SU-DHL-6 (cell line): ENCODE data around the gene MTMR3.

Experiments
- H2AFZ ChIP-seq: fragments of 200-600 bp; sonication (generic); 2 replicates; pipeline ENCODE4 v1.6.1; 2014; ENCODE audit warnings: low read depth, mild to moderate bottlenecking, moderate library complexity, mixed read lengths, antibody characterized with exemption, low read length; ENCODE audit not compliant: severe bottlenecking
- H3F3A ChIP-seq: fragments of 200-600 bp; shearing (Covaris generic); 2 replicates; pipeline ENCODE4 v1.6.0; 2016; ENCODE audit warnings: antibody characterized with exemption, mild to moderate bottlenecking; ENCODE audit not compliant: insufficient read depth
- H3K27ac ChIP-seq: fragments of 200-600 bp; sonication (generic); 2 replicates; pipeline ENCODE4 v1.5.1; 2016; ENCODE audit warnings: low read depth, mild to moderate bottlenecking, low read length, moderate library complexity, mixed read lengths
- H3K27me3 ChIP-seq: fragments of 200-600 bp; sonication (generic), shearing (Covaris generic); 2 replicates; pipeline ENCODE4 v1.6.0; 2014; ENCODE audit warnings: mild to moderate bottlenecking, low read length
- H3K36me3 ChIP-seq: fragments of 200-600 bp; sonication (generic); 2 replicates; pipeline ENCODE4 v1.6.1; 2014; ENCODE audit warnings: mild to moderate bottlenecking, low read length, mixed read lengths
- H3K4me2 ChIP-seq: fragments of 300-600, 200-600 bp; shearing (Covaris generic), sonication (generic); 2 replicates; pipeline ENCODE4 v1.6.0; 2014; ENCODE audit warnings: low read length, low read depth, mild to moderate bottlenecking; ENCODE audit not compliant: poor library complexity, severe bottlenecking
- H3K4me3 ChIP-seq: fragments of 200-600 bp; sonication (generic); 2 replicates; pipeline ENCODE4 v1.5.1; 2014; ENCODE audit warnings: antibody characterized with exemption, low read length, mild to moderate bottlenecking, mixed read lengths; ENCODE audit not compliant: insufficient read depth, poor library complexity, severe bottlenecking
- H3K79me2 ChIP-seq: fragments of 200-600 bp; sonication (generic); 2 replicates; pipeline ENCODE4 v1.6.1; 2014; ENCODE audit warnings: mild to moderate bottlenecking, low read length, moderate library complexity; ENCODE audit not compliant: insufficient read depth
- H3K9ac ChIP-seq: fragments of 200-600 bp; sonication (generic); 2 replicates; pipeline ENCODE4 v1.7.0; 2014; ENCODE audit warnings: mild to moderate bottlenecking, low read length
- H3K9me2 ChIP-seq: fragments of 200-600 bp; sonication (generic); replicated peaks from 2 replicates; pipeline ENCODE4 v1.6.1; 2014; ENCODE audit warnings: low read length; ENCODE audit not compliant: insufficient read depth
- H3K9me3 ChIP-seq: fragments of 200-600 bp; sonication (generic); 2 replicates; pipeline ENCODE4 v1.6.1; 2014; ENCODE audit warnings: low read length, mixed read lengths; ENCODE audit not compliant: insufficient read depth
- H4K20me1 ChIP-seq: fragments of 200-600 bp; sonication (generic); 2 replicates; pipeline ENCODE4 v1.6.1; 2014; ENCODE audit warnings: low read depth, mild to moderate bottlenecking, antibody characterized with exemption, low read length, moderate library complexity, mixed read lengths
- CTCF ChIP-seq: fragments of 200-600 bp; sonication (generic); IDR thresholded peaks from one replicate; pipeline ENCODE4 v1.5.1; 2017; ENCODE audit warnings: antibody characterized with exemption, mild to moderate bottlenecking, low read length, moderate library complexity; ENCODE audit not compliant: insufficient read depth, poor library complexity, severe bottlenecking
- EZH2phosphoT487 ChIP-seq: fragments of 200-600 bp; sonication (generic), shearing (Covaris generic); conservative IDR thresholded peaks from 2 replicates; pipeline ENCODE4 v1.6.1; 2018; ENCODE audit warnings: mild to moderate bottlenecking, antibody characterized with exemption, low read length, moderate library complexity, mixed read lengths

The MTMR3 gene

GRCh38 chr22:29944339-29944738 lies 61.4 kb downstream of the MTMR3 start:
- Histone ChIP-seq H4K20me1 (peaks cover 17% of the 10 kb centered on the region; the same call in 1 of the 2 replicates), H3K4me2 (no peak overlapping the region), H2AFZ (no peak overlapping the region), H3K9me2 (no peaks in the 10 kb centered on the region), H3K36me3 (no peaks in the 10 kb centered on the region), H3F3A (no peaks in the 10 kb centered on the region), H3K9me3 (no peaks in the 10 kb centered on the region), H3K4me3 (no peak overlapping the region), H3K79me2 (no peaks in the 10 kb centered on the region), H3K27me3 (no peaks in the 10 kb centered on the region), H3K9ac (no peak overlapping the region), H3K27ac (no peak overlapping the region)
- TF ChIP-seq EZH2phosphoT487 = no peak
- TF ChIP-seq CTCF = no peak

DNA sequence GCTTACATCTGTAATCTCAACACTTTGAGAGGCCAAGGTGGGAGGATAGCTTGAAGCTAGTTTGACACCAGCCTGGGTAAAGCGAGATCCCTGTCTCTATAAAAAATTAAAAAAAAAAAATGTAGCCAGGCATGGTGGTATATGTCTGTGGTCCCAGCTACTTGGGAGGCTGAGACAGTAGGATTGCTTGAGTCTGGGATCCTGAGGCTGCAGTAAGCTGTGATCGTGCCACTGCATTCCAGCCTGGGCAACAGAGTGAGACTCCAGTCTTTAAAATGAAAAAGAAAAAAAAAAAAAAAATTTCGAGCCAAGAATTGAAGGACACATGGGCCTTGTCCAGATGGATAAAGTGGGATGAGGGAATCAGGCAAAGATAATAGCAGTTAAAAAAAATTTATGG lies 62.5 kb downstream of the MTMR3 start:
- no peak overlapping the region for H3K4me2 ChIP-seq
- no peaks in the 10 kb centered on the region for H3K27me3 ChIP-seq
- H4K20me1 ChIP-seq = peaks cover 17% of the 10 kb centered on the region; the same call in 1 of the 2 replicates
- no peaks in the 10 kb centered on the region for H3K9me3 ChIP-seq
- TF ChIP-seq EZH2phosphoT487 = no peak
- no peak for TF ChIP-seq CTCF
- H3K4me3 ChIP-seq = no peak overlapping the region
- H2AFZ ChIP-seq = no peak overlapping the region
- no peaks in the 10 kb centered on the region for H3K9me2 ChIP-seq
- H3K9ac ChIP-seq = no peak overlapping the region
- H3K79me2 ChIP-seq = no peaks in the 10 kb centered on the region
- no peaks in the 10 kb centered on the region for H3K36me3 ChIP-seq
- H3K27ac ChIP-seq = no peak overlapping the region
- no peaks in the 10 kb centered on the region for H3F3A ChIP-seq

- H3K27me3 ChIP-seq = no peaks in the 10 kb centered on the region
These were observed 63.2 kb downstream of the MTMR3 start for GRCh38 chr22:29946220-29946619.

More at GRCh38 chr22:29946220-29946619, 63.2 kb downstream of the MTMR3 start:
- Histone ChIP-seq H3K9me2 (no peaks in the 10 kb centered on the region), H3K79me2 (no peaks in the 10 kb centered on the region), H4K20me1 (peaks cover 17% of the 10 kb centered on the region; the same call in 1 of the 2 replicates), H3F3A (no peaks in the 10 kb centered on the region), H3K4me2 (no peak overlapping the region), H3K9me3 (no peaks in the 10 kb centered on the region), H3K4me3 (no peak overlapping the region), H3K27ac (no peak overlapping the region), H3K36me3 (no peaks in the 10 kb centered on the region), H2AFZ (no peak overlapping the region), H3K9ac (no peak overlapping the region)
- TF ChIP-seq EZH2phosphoT487 = no peak
- no peak for TF ChIP-seq CTCF
